ENCODE data around the gene FAM78A. TPM values are rescaled to one million over a fixed set of nuclear protein-coding genes. Genes with fewer than 3 reads are reported as not detected.
"Not testable (repeated sequence)": the region's sequence is repeated elsewhere in the genome, so short reads cannot be mapped to it uniquely, and the experiment has no call there.

Gene FAM78A
- polyA plus RNA-seq, 4 donors, result 2.8 to 3.2 (median 3.1) TPM

DNA sequence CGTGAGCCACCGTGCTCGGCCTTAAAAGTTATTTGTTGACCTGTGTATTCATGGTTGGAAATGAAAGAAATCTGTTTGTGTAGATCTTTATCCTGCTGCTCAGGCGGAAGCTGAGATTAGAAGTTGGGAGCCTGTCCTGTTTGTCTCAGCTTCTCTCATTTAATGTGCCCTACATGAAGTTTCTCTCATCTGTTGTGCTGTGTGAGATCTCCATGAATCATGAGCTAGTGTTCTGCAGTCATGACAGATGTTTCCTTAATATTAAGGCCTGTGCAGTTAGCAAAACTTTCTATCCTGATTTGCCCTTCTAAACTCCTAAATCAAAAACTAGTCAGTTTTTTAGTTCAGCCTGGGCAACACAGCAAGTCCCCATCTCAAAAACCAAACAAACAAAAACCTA lies 59.5 kb downstream of the FAM78A start:
- DNase-seq (ENCODE audit: low read depth in 4 of 4, low spot score in 3 of 4), result no peak

DNA sequence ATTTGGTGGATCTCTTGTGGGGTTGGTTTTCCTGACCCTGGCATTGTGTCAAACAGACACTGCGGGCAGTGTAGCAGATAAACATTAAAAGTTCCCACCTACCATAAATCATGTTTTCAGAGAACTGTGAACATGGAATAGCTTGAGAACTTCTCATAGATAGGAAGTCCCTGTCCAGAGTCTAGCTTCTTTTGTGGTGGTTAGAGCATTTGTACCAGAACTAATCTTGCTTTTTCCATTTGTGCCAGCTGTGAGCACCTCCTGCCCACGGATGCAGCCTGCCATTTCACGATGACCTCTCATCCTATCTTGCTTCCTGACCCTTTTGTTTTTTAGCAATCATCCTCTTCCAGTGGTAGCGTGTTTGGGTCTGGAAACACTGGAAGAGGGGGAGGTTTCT lies 61.4 kb downstream of the FAM78A start:
- no peak for DNase-seq (ENCODE audit: low read depth in 4 of 4, low spot score in 3 of 4)

- DNase-seq (ENCODE audit: low read depth in 4 of 4, low spot score in 3 of 4), result no peak
These were observed 61.9 kb downstream of the FAM78A start for GRCh38 chr9:131214286-131214856.

- not testable (repeated sequence) for DNase-seq (ENCODE audit: low read depth in 4 of 4, low spot score in 3 of 4)
These were observed 64.4 kb downstream of the FAM78A start for GRCh38 chr9:131211920-131212319.

Other genes with a start within 250 kb of the FAM78A start
- 100 to 1,000 TPM; 374 to 426 (median 388) TPM for gene AIF1L, start 180.0 kb downstream of the FAM78A start, polyA plus RNA-seq (ENCODE audit: insufficient read length in 4 of 4)
- gene NUP214, start 150.9 kb downstream of the FAM78A start, polyA plus RNA-seq (ENCODE audit: insufficient read length in 4 of 4), result 10 to 100 TPM; 44.5 to 61.3 (median 50.6) TPM
- 1 to 10 TPM; 1.9 to 3.5 (median 2.4) TPM for gene PLPP7, start 13.2 kb upstream of the FAM78A start, polyA plus RNA-seq (ENCODE audit: insufficient read length in 4 of 4)
- gene PRRC2B, start 117.6 kb upstream of the FAM78A start, polyA plus RNA-seq (ENCODE audit: insufficient read length in 4 of 4), result 100 to 1,000 TPM; 179 to 200 (median 195) TPM
- 10 to 100 TPM; 33.4 to 38.4 (median 34.8) TPM for gene POMT1, start 226.4 kb upstream of the FAM78A start, polyA plus RNA-seq (ENCODE audit: insufficient read length in 4 of 4)

Measured in right renal pelvis (tissue), 4 donors.